Upper lobe of left lung (tissue), 4 donors: ENCODE results near the gene TMEM235.

Experiments
- EP300 ChIP-seq, 4 donors: sonication (generic); formaldehyde crosslinking; IDR thresholded peaks; one replicate each; pipeline ENCODE4 v1.5.1; 2017; ENCODE audit warnings: antibody characterized with exemption in 4 of 4, control low read depth in 2 of 4
- POLR2A ChIP-seq, 4 donors: fragments of 450-650 bp; IDR thresholded peaks; one replicate each; pipeline ENCODE4 v1.5.1; 2016 to 2017; ENCODE audit warnings: antibody characterized with exemption in 4 of 4, mild to moderate bottlenecking in 2 of 4
- TF ChIP-seq, protein P1 (sequence below), 6 experiments: fragments of 450-650 bp in 4 of 6; fragments of 200-600 bp in 2 of 6; sonication (generic) in 2 of 6; IDR thresholded peaks; one replicate each; pipeline ENCODE4 v1.5.1; 2016 to 2019; ENCODE audit warnings: antibody characterized with exemption in 6 of 6

DNA sequence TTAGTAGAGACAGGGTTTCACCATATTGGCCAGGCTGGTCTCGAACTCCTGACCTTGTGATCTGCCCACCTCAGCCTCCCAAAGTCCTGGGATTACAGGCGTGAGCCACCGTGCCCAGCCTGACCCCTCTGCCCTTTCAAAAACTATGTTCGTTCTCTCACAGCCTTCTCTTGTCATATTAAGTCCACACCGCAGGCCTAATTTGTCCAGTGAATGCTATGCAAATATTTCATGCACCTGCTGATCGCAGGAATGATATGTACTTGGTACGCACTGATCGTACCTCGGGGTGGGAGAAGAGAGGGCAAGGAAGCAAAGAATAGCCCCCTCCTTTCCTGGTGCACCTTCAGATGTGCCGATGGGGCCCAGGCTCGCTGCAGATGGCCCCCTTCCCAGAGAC is 20.4 kb upstream of the TMEM235 start:
- TF ChIP-seq POLR2A (IDR thresholded peaks at IDR 0.05) (no peak), EP300 (IDR thresholded peaks at IDR 0.05) (no peak)
- TF ChIP-seq, protein P1, sequence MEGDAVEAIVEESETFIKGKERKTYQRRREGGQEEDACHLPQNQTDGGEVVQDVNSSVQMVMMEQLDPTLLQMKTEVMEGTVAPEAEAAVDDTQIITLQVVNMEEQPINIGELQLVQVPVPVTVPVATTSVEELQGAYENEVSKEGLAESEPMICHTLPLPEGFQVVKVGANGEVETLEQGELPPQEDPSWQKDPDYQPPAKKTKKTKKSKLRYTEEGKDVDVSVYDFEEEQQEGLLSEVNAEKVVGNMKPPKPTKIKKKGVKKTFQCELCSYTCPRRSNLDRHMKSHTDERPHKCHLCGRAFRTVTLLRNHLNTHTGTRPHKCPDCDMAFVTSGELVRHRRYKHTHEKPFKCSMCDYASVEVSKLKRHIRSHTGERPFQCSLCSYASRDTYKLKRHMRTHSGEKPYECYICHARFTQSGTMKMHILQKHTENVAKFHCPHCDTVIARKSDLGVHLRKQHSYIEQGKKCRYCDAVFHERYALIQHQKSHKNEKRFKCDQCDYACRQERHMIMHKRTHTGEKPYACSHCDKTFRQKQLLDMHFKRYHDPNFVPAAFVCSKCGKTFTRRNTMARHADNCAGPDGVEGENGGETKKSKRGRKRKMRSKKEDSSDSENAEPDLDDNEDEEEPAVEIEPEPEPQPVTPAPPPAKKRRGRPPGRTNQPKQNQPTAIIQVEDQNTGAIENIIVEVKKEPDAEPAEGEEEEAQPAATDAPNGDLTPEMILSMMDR (IDR thresholded peaks at IDR 0.05): no peak
